Stimulated activated CD8-positive, alpha-beta memory T cell treated with anti-CD3 and anti-CD28 coated beads, Interleukin-15, amount 100 ng/mL, for 1 hour (primary cell): ENCODE measurements around the gene TRIM36.

Source experiments
- DNase-seq: peaks from one replicate; pipeline ENCODE4 v3.0.0-alpha.2; 2020; ENCODE audit warnings: low read depth

The TRIM36 gene, protein sequence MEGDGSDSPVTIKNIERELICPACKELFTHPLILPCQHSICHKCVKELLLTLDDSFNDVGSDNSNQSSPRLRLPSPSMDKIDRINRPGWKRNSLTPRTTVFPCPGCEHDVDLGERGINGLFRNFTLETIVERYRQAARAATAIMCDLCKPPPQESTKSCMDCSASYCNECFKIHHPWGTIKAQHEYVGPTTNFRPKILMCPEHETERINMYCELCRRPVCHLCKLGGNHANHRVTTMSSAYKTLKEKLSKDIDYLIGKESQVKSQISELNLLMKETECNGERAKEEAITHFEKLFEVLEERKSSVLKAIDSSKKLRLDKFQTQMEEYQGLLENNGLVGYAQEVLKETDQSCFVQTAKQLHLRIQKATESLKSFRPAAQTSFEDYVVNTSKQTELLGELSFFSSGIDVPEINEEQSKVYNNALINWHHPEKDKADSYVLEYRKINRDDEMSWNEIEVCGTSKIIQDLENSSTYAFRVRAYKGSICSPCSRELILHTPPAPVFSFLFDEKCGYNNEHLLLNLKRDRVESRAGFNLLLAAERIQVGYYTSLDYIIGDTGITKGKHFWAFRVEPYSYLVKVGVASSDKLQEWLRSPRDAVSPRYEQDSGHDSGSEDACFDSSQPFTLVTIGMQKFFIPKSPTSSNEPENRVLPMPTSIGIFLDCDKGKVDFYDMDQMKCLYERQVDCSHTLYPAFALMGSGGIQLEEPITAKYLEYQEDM

GRCh38 chr5:115169487-115170133 lies at the start of gene TRIM36:
TRIM36 (minus strand) TSS chr5:115169908; CDS start chr5:115169634, 274 bp downstream.
- DNase-seq, result peak; percentile 79

GRCh38 chr5:115214541-115214940 lies 44.8 kb upstream of the TRIM36 start:
- no peak for DNase-seq

- peak; percentile 3 for DNase-seq
These were observed 39.6 kb upstream of the TRIM36 start for GRCh38 chr5:115209279-115209678.

DNA sequence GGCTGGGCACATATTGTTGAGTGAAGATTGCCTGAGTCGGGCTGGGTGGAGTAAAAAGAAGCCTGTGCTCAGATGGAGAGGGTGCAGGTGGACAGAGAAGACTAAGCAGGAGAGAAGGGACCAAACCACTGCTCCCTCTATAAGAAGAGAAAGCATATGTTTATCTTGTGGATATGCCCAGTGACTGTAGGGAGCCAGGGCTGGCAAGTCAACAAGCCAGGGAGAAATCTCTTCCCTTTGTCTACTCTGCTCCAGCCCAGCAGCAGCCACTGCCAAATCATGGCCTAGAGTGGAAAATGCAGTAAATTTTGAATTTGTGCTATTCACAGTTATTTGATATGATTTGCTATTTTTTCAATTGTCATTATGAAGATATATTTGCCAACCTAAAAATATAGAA lies 33.2 kb upstream of the TRIM36 start:
- DNase-seq, result no peak

DNA sequence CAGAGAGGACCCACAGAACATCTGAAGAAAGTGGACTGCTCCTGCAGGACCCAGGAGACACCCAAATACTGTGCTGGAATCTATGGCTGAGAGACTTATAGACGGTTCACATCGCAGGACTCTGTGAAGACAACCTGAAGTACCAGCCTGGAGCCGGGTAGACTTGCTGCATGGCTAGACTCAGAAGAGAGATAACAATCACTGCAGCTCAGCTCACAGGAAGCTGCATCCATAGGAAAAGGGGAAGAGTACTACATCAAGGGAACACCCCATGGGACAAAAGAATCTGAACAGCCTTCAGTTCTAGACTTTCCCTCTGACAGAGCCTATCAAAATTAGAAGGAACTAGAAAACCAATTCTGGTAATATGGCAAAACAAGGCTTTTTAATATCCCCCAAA lies 26.5 kb upstream of the TRIM36 start:
- DNase-seq, result no peak

DNA sequence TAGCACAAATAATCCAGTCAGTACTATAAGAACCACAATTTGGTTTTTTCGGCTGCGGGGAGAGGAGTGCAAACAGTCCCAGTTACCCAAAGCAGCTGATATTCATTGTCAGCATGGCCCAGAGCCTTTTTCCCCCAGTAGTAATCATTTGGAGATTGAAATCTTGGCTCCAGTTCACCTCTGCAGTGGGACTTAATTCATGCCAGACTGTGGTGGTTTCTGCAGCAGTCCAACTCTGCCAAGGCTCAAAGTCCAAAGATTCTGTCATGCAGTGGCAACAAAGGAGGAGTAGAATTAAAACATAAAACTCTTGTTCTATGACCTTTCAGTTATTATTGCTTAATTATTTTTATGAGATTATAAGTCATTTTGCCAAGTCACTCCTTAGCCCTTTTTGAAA lies 25.0 kb upstream of the TRIM36 start:
- no peak for DNase-seq

GRCh38 chr5:115193295-115193694 lies 23.6 kb upstream of the TRIM36 start:
- DNase-seq, result no peak

DNA sequence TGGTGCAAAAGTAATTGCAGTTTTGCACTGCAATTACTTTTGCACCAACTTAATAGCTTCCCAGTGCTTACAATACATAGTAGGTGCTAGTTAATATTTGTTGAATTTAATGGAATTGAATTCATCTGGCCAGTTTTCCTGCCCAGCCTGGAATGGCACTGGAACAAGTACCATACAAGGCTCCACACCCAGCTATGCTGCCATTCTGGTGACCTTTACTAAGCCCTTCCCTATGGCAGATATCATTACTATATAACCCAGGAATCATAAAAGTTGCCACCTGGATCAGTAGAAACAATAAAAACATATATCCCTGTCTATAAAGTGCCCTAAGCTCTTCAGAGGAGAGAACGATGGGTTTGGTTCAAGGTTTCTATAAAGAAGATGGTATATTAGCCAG lies 22.4 kb upstream of the TRIM36 start:
- no peak for DNase-seq

DNA sequence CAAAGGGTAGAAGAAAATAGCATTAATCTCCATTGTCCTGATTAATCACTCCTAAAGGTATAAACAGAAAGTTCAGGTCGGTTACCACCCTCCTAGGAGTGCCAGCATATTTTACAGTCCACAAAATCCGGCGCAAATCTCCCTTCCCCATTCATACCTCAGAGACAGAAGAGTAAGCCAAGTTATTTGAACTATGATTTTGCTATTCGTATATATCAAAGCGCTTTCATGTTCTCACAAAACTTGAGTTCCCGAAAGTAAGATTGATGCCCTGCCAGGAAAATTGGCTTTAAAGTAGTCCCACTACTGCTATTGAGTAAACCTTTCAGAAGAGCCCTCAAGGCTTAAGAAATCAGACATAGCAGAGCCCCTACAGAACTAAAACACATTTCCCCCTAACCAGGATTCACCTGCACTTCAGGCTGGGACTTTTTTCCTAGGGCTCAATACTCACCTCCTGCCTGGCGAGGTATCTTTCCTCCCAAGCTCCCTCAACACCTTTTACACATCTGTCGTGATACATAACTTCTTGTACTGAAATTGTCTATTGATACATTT lies 21.8 kb upstream of the TRIM36 start:
- DNase-seq, result no peak

GRCh38 chr5:115190388-115190787 lies 20.7 kb upstream of the TRIM36 start:
- DNase-seq, result no peak

GRCh38 chr5:115189866-115190265 lies 20.2 kb upstream of the TRIM36 start:
- DNase-seq, result no peak

- DNase-seq, result no peak
These were observed 17.1 kb upstream of the TRIM36 start for GRCh38 chr5:115186794-115187193.

DNA sequence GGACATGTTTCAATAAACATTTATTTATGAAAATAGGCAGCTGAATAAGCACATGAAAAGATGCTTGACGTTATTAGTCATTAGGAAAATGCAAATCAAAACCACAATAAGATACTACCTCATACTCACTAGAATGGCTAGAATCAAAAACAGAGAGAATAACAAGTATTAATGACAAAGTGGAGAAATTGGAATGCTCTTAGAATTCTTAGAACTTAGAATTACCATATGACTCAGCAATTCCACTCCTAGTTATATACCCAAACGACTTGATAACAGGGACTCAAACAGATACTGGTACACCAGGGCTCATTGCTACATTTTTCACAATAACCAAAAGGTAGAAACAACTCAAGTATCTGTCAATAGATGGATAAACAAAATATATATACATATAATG lies 15.1 kb upstream of the TRIM36 start:
- no peak for DNase-seq

GRCh38 chr5:115181757-115182156 lies 12.0 kb upstream of the TRIM36 start:
- DNase-seq, result no peak

- no peak for DNase-seq
These were observed 10.5 kb upstream of the TRIM36 start for GRCh38 chr5:115180165-115180709.

- no peak for DNase-seq
These were observed 9.9 kb upstream of the TRIM36 start for GRCh38 chr5:115179394-115180164.

DNA sequence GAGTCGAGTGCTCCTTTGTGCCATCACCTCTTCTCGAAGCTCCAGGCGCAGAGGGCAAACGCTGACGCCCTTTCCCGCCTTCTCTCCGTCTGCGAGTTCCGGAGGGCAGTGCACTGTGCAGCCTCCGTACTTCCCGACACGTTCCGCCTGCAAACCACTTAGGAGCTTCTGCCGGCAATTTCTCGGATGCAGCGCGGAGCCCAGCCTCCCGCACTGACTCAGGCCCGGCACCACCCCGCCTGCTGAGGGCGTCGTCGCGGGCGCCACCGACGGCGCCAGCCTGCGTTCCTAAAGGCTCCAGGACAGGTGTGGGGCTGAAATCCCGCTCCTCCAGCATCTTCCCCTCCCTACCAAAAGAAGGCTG lies 9.3 kb upstream of the TRIM36 start:
- no peak for DNase-seq

DNA sequence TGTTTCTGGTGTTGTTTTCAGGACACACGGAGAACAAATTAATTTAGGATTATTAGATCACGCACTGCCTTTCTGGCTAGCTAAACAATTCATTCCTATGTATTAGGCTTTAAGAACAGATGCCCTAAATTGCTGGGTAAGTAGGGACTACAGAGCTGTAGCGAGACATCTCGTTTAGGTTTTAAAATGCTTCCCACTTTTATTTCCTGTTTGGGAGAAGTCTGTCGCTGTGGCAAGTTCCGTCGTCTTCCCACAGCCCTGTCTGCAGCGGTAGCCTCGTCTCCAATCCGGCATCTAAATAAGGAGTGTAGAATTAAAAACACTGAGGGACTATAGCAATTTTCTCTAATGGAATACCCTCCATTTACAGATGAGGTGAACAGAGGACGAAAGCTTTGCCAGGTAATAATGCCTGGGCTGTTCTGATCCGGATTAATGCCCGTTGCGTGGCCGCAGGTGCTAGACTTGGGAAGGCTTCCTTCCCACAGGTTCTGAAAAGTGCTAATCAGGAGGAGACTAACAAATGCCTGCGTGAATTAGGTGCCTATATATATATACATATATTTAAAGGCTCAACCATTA lies 1.3 kb upstream of the TRIM36 start:
- no peak for DNase-seq

DNA sequence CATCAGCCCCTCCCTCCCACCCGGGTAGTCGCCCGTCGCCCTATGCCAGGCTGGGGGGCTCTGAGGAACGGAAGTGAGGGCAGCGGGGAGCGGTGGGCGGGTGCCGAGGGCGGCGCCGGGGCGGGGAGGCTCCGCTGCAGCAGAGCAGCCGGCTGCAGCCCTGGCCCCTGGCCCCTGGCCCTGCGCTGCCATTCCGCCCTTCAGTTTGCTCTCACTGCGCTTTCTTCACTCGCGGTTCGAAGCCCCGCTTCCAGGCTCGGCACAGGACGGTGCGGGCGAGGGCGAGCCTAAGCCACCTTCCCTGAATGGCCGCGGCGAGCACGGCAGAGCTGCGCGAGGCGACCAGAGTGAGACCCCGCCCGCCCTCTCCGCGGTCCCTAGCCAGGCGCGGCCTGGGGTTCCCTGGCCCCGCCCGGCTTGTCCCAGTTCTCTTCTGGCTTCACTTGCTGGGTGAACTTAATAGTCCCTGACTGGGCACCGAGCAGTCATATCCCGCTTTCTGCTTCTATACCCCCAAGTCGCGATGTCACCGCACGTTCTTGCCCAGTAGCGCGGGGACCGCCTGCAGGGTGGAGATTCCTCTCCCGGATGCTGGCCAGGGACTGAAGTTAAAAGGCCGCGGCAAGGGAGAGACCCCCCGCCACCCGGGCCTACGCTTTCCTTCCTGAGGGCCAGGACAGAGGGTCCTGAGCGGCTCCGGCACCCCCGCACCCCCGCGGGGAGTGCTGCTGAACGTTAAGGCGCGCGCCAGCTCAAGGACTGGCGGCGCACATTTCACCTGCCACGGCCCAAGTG lies 623 bp upstream of the TRIM36 start:
- no peak for DNase-seq

DNA sequence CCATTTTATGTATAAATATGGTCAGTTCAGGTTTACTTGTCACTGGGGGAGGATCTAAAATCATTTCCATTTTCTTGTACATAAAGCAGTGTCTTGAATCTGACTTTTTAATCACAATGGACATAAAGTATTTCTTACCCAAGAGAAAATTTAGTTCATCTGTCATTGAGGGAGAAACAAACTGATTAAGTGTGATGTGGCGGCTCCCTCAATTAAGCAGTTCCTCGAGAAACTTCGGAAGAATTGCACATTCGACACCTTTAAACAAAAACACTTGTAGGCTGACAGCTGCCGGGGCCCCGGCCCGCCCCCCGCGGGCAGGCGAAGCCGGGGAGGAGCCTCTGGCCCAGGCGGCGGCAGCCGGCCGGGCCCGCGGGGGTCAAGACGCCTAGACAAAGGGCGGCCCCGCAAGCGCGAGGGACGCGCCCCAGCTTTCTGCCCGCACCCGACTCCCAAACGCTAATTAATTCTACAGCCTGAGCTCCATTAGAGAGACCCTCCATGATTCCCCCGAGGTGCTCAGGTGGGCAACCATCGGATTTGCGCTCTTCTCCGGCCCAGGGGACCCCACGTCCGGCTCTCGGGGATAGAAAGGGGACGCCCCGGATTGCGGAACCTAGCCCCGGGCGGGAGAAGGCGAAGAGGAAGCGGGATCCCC lies 750 bp downstream of the TRIM36 start:
- DNase-seq, result no peak
